H1 (cell line): ENCODE data around the gene SLC35F3. TPM values are rescaled to one million over a fixed set of nuclear protein-coding genes. Genes with fewer than 3 reads are reported as not detected.
"Not testable (repeated sequence)": the region's sequence is repeated elsewhere in the genome, so short reads cannot be mapped to it uniquely, and the experiment has no call there.

Experiments
- CTCF ChIA-PET: fragments of 300-600 bp; sonication (Branson Sonifier 250); formaldehyde crosslinking; loops from one replicate; lab custom pipeline; 2021; ENCODE audit not compliant: partially characterized antibody; lab: Charles Lee
- POLR2A ChIA-PET: fragments of 300-600 bp; sonication (Branson Sonifier 250); formaldehyde crosslinking; loops from one replicate; lab custom pipeline; 2021; ENCODE audit warnings: inconsistent platforms; ENCODE audit not compliant: partially characterized antibody; lab: Charles Lee
- DNase-seq, 2 experiments: peaks; one replicate each; pipeline versions ENCODE4 v3.0.0 to v3.0.0-alpha.2; 2010 to 2022; ENCODE audit warnings: low spot score in 2 of 2, low read depth in 1 of 2, mixed read lengths in 1 of 2
- FAIRE-seq: peaks from 2 replicates; lab custom pipeline; 2011; peaks lifted over from hg19 to GRCh38; lab: Jason Lieb, UNC
- H2AFZ ChIP-seq: 2 replicates; pipeline ENCODE4 v1.8.1; 2012; ENCODE audit warnings: low read length, inconsistent platforms
- H2AK5ac ChIP-seq: 2 replicates; pipeline ENCODE4 v1.6.1; 2013; ENCODE audit warnings: low read depth, low read length
- H2BK120ac ChIP-seq: replicated peaks from 2 replicates; pipeline ENCODE3; 2013; ENCODE audit warnings: low read depth, low read length, inconsistent platforms
- H2BK12ac ChIP-seq: 2 replicates; pipeline ENCODE4 v1.6.1; 2013; ENCODE audit warnings: low read depth, low read length
- H2BK15ac ChIP-seq: 2 replicates; pipeline ENCODE4 v1.6.1; 2013; ENCODE audit warnings: low read length
- H2BK20ac ChIP-seq: 2 replicates; pipeline ENCODE4 v1.6.1; 2013; ENCODE audit warnings: low read length
- H2BK5ac ChIP-seq: 2 replicates; pipeline ENCODE4 v1.6.1; 2013; ENCODE audit warnings: low read depth, low read length
- H3K14ac ChIP-seq: 2 replicates; pipeline ENCODE4 v1.6.1; 2013; ENCODE audit warnings: inconsistent platforms; ENCODE audit not compliant: insufficient read length
- H3K18ac ChIP-seq: 2 replicates; pipeline ENCODE4 v1.6.1; 2013; ENCODE audit warnings: low read length; ENCODE audit errors: extremely low read depth
- H3K23ac ChIP-seq: 2 replicates; pipeline ENCODE4 v1.6.1; 2013; ENCODE audit warnings: inconsistent platforms; ENCODE audit not compliant: insufficient read length
- H3K23me2 ChIP-seq: 2 replicates; pipeline ENCODE4 v1.6.1; 2013; ENCODE audit warnings: low read depth, low read length
- H3K27ac ChIP-seq: 2 replicates; pipeline ENCODE4 v1.6.1; 2011; ENCODE audit warnings: low read depth, low read length, inconsistent platforms
- H3K27me3 ChIP-seq, 4 experiments: replicated peaks in 1 of 4; 1 replicate in 1 of 4; 2 replicates in 3 of 4; pipeline versions ENCODE4 v1.6.1 to v1.8.1; 2011 to 2013; ENCODE audit warnings: low read length in 3 of 4, mild to moderate bottlenecking in 3 of 4, inconsistent platforms in 2 of 4, mixed read lengths in 2 of 4, moderate library complexity in 1 of 4; ENCODE audit not compliant: control insufficient read depth in 3 of 4, insufficient read depth in 3 of 4; ENCODE audit errors: extremely low read depth in 1 of 4
- H3K36me3 ChIP-seq, 4 experiments: 2 replicates each; pipeline versions ENCODE4 v1.6.1 to v1.8.1; 2011 to 2013; ENCODE audit warnings: mild to moderate bottlenecking in 4 of 4, low read length in 3 of 4, moderate library complexity in 2 of 4, control low read depth in 1 of 4, inconsistent platforms in 1 of 4; ENCODE audit not compliant: insufficient read depth in 4 of 4, control insufficient read depth in 2 of 4
- H3K4ac ChIP-seq: replicated peaks from 2 replicates; pipeline ENCODE3; 2013; ENCODE audit warnings: low read length, low read depth, mixed read lengths, inconsistent platforms; ENCODE audit not compliant: insufficient read length
- H3K4me1 ChIP-seq, 4 experiments: replicated peaks in 1 of 4; 1 replicate in 1 of 4; 2 replicates in 3 of 4; pipeline versions ENCODE4 v1.6.1 to v1.8.1; 2011 to 2013; ENCODE audit warnings: low read length in 3 of 4, inconsistent platforms in 2 of 4, mixed read lengths in 1 of 4; ENCODE audit not compliant: insufficient read depth in 4 of 4, control insufficient read depth in 3 of 4
- H3K4me2 ChIP-seq, 2 experiments: 2 replicates each; pipeline versions ENCODE4 v1.6.1 to v1.8.1; 2011 to 2013; ENCODE audit warnings: low read depth in 2 of 2, low read length in 2 of 2, control low read depth in 1 of 2, inconsistent platforms in 1 of 2, mild to moderate bottlenecking in 1 of 2; ENCODE audit not compliant: insufficient read depth in 1 of 2
- H3K4me3 ChIP-seq, 4 experiments: fragments of 200-600, 300-600 bp in 1 of 4; sonication (generic), shearing (Covaris generic), sonication (Bioruptor Twin) in 1 of 4; 2 replicates each; pipeline versions ENCODE4 v1.5.1 to v1.8.1; 2011 to 2016; ENCODE audit warnings: low read length in 4 of 4, low read depth in 3 of 4, control low read depth in 2 of 4, inconsistent platforms in 2 of 4, mild to moderate bottlenecking in 2 of 4, mixed read lengths in 1 of 4, moderate library complexity in 1 of 4; ENCODE audit not compliant: insufficient read depth in 2 of 4; ENCODE audit errors: extremely low read depth in 1 of 4
- H3K56ac ChIP-seq: replicated peaks from 2 replicates; pipeline ENCODE3; 2013; ENCODE audit warnings: low read depth, mild to moderate bottlenecking, mixed read lengths, low read length, inconsistent platforms; ENCODE audit not compliant: insufficient read length
- H3K79me1 ChIP-seq: 2 replicates; pipeline ENCODE4 v1.6.1; 2013; ENCODE audit warnings: low read depth, low read length, control low read depth
- H3K79me2 ChIP-seq, 2 experiments: 2 replicates each; pipeline versions ENCODE4 v1.6.1 to v1.8.1; 2012 to 2013; ENCODE audit warnings: low read length in 2 of 2, mild to moderate bottlenecking in 2 of 2, inconsistent platforms in 1 of 2; ENCODE audit not compliant: insufficient read depth in 2 of 2, control insufficient read depth in 1 of 2
- H3K9ac ChIP-seq, 4 experiments: replicated peaks in 1 of 4; 1 replicate in 1 of 4; 2 replicates in 3 of 4; pipeline versions ENCODE4 v1.6.1 to v1.8.1; 2011 to 2013; ENCODE audit warnings: low read depth in 3 of 4, low read length in 3 of 4, control low read depth in 2 of 4, mild to moderate bottlenecking in 2 of 4, moderate library complexity in 2 of 4, inconsistent platforms in 1 of 4; ENCODE audit errors: extremely low read depth in 1 of 4
- H3K9me3 ChIP-seq, 2 experiments: 2 replicates each; pipeline versions ENCODE4 v1.6.1 to v1.8.1; 2012 to 2013; ENCODE audit warnings: mild to moderate bottlenecking in 2 of 2, moderate library complexity in 2 of 2, control low read depth in 1 of 2, inconsistent platforms in 1 of 2, low read depth in 1 of 2, low read length in 1 of 2, mixed read lengths in 1 of 2; ENCODE audit not compliant: insufficient read depth in 2 of 2
- H4K20me1 ChIP-seq, 2 experiments: replicated peaks in 1 of 2; 2 replicates each; pipeline versions ENCODE3 to v1.8.1; 2011 to 2013; ENCODE audit warnings: inconsistent platforms in 2 of 2, low read length in 2 of 2, mild to moderate bottlenecking in 1 of 2; ENCODE audit not compliant: insufficient read depth in 2 of 2, control insufficient read depth in 1 of 2
- H4K5ac ChIP-seq: 2 replicates; pipeline ENCODE4 v1.6.1; 2013; ENCODE audit warnings: low read length, low read depth, mixed read lengths, inconsistent platforms; ENCODE audit not compliant: insufficient read length
- H4K8ac ChIP-seq: 2 replicates; pipeline ENCODE4 v1.8.0; 2013; ENCODE audit warnings: mild to moderate bottlenecking, moderate library complexity, low read length, inconsistent platforms; ENCODE audit not compliant: insufficient read depth; ENCODE audit errors: extremely low read depth
- H4K91ac ChIP-seq: replicated peaks from 2 replicates; pipeline ENCODE3; 2013; ENCODE audit warnings: low read length, mixed read lengths, inconsistent platforms; ENCODE audit not compliant: insufficient read length
- WGBS, 2 experiments: shearing (Covaris generic) in 1 of 2; methylation state at CpG; one replicate each; pipeline versions ENCODE4 v1.1.6 to v1.1.7; 2013 to 2015; ENCODE audit warnings: low lambda C conversion rate in 2 of 2, mixed read lengths in 2 of 2, inconsistent platforms in 1 of 2, low coverage in 1 of 2, missing lambda C conversion rate in 1 of 2; ENCODE audit not compliant: insufficient replicate concordance in 2 of 2, insufficient coverage in 1 of 2, insufficient read length in 1 of 2; ENCODE audit errors: extremely low coverage in 1 of 2, missing lambda C conversion rate in 1 of 2; 5-methylcytosine and 5-hydroxymethylcytosine counted together
- polyA plus RNA-seq, 7 experiments: library from polyadenylated mRNA; depleted of rRNA in 3 of 7; stranded (reverse) in 5 of 7; unstranded in 2 of 7; fragments of >200 nt in 5 of 7; fragments of 200-250 nt in 2 of 7; gene quantifications; 1 replicate in 5 of 7; 2 replicates in 1 of 7; 4 replicates in 1 of 7; pipeline versions ENCODE4 v1.2.1 to v1.2.3, GENCODE V29; 2011 to 2013; ENCODE audit warnings: missing spikeins in 2 of 7, mixed read lengths in 2 of 7
- total RNA-seq: library from RNA; stranded (reverse); fragmentation: NEBNext Ultra II Directional; extraction: Animal tissue kit (Norgen Biotek cat#: 25700); gene quantifications from 2 replicates; pipeline ENCODE4 v1.2.1, GENCODE V29; 2021

The SLC35F3 gene
- total and polyA plus RNA-seq, 2 of the 8 experiments (the other 6 are each of a cell fraction or from before 2014, with no cell fraction given) = 0.78 to 1.2 TPM

GRCh38 chr1:233891151-233891550 lies 13.3 kb upstream of the SLC35F3 start:
- H3K79me2 ChIP-seq, H3K14ac ChIP-seq, H3K4me2 ChIP-seq, H2BK12ac ChIP-seq, H2AFZ ChIP-seq, H2AK5ac ChIP-seq, H2BK20ac ChIP-seq, H3K4me1 ChIP-seq, H4K20me1 ChIP-seq, DNase-seq, H3K9ac ChIP-seq, H2BK15ac ChIP-seq, H3K79me1 ChIP-seq, H4K8ac ChIP-seq, H3K23ac ChIP-seq, H4K5ac ChIP-seq, H3K56ac ChIP-seq, H3K4ac ChIP-seq, H3K4me3 ChIP-seq, H4K91ac ChIP-seq, H3K27ac ChIP-seq, H2BK5ac ChIP-seq, H2BK120ac ChIP-seq, H3K23me2 ChIP-seq, H3K27me3 ChIP-seq, H3K18ac ChIP-seq, POLR2A ChIA-PET, FAIRE-seq, H3K36me3 ChIP-seq: not testable (repeated sequence)
- WGBS, 2 experiments = 91% methylated on average over 2 of the region's 2 CpGs; no CpG with 5 or more reads in 1 of the 2 experiments
- CTCF ChIA-PET = interaction anchor here (0.6 kb wide), 1 partner anchor 166 kb away, joined by 3 read pairs; no protein-coding TSS in a partner anchor
- H3K9me3 ChIP-seq = peaks cover 7 to 24% of the 10 kb centered on the region in 2 experiments; a peak in 3 of 4 replicates
